GM19372 (cell line): ENCODE data around the gene MDFIC.

Experiments
- ATAC-seq: cut with Tn5 transposase; IDR thresholded peaks from one replicate; pipeline ENCODE4 v1.9.1; 2021; ENCODE audit warnings: mild to moderate bottlenecking, low read depth, moderate library complexity; ENCODE audit not compliant: unreplicated experiment

MDFIC gene

DNA sequence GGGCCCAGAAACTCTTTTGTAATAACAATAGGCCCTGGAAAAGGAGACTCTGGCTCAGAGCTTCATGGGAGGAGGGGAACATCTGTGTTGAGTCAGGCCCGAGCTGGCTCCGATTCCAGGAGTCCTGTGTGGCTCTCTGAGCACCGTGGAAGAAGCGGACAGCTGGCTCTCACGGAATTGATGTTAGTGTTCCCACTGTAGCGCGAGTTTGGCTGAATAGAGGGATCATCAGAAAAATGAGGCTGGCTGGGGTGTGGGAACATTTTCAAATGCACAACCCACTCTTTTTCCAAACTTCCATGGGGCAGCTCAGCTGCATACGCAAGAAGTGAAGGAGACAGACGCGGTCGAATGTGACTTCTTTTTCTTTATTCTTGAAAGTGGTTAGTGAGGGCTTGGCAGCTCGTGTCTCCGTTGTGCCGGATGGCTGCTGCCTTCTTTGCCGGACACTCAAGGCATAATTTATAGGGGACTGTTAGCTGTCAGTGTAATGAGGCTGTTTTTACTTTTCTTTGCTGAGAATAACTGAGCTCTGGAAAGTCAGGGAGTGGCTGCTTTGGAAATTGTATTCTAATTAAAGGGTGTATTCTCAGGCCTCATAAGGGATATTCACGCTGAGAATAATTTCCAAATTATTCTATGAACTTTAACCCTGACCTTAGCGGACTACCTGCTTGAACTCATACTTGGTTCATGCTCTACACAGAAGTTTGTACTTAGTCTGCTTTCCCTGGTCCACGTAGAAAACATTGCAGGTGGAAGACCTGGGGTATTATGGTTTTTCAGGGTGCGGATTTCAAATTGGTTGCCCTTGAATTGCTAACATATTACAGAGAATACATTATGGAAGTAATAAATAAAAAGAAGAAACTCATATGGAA is 23.1 kb downstream of the MDFIC start:
- ATAC-seq: no peak

DNA sequence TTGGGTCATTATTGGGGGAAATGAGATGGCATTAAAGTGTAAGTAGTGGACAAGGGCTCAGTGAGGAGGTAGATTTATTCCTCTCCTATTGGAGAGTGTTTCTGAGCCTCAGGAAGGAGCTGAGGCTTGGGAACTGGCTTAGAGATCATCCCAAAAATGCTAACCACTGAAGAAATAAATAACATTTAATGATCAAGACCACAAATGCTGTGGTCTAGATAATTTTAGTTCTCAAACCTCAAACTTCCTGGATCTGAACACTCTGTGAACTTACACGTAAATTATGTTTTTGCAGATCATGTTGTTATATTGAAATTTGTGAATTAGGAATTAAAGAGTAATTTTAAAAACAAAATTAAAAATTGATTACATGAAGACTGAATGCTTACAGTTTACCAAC is 27.3 kb downstream of the MDFIC start:
- ATAC-seq: no peak

DNA sequence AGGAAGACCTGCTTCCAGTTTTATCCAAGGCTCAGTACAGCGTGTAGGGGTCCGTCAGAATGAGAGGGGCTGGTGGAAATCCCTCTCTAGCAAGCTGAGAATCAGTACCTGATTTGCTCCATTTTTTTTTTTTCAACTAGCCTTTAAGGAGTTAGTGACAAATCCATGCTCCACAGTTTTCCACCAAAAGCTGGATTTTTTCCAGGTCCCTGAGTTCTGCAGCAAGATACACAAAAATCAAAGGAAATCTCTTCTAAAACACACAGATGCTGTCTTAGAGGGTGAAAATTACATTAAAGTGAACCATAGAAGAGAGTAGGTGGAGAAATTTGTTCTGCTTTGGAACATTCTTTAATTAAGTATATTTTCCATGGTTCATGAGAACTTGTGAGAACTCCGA is 30.4 kb downstream of the MDFIC start:
- no peak for ATAC-seq

DNA sequence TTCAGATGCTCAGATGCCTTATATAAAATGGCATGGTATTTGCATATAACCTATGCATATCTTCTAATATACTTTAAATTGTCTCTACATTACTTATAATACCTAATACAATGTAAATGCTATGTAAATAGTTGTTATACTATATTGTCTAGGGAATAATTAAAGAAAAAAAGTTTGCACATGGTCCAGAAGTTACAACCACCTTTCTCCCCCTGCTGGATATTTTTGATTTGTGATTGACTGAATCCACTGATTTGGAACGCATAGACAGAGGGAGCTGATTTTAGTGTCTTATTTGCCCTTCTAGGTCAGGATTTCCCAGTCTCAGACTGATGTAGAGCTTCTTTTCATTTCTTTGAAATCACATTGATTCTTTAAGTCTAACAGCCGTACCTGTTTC is 31.8 kb downstream of the MDFIC start:
- ATAC-seq: no peak

DNA sequence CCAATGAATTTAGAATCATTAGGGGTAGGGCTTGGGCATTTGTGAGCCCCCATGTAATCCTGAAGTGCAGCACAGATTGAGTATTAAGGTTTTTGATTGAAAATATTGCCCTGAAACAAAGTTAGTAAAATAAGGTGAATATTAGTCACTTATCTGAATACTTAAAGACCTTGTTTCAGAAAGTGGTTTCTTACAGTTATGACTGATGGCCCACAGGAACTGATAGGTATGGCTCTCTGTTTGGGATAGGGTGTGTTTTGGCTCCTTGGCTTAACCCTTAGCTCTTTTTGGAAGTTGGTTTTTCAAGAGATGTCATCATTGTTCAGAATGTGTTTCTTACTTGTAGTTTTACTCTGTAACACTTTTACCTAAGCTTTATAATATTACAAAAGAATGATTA is 34.8 kb downstream of the MDFIC start:
- no peak for ATAC-seq

DNA sequence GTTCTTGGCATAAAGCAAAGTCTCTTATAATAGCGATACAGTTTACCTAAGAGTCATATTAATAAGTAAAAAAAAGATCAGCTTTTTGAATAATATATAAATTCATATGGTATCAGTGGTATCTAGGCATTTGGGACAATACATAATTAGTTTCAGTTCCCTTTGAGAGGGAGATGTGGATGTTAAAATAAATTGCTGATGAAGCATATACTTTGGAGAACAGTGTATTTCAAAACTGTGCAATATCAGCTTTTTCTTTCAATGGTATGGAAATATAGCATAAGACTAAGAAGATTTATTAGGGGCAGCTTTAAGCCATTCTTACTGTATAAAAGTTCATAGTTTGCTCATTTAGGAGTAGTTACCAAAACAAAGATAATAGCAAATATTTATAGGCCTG is 35.5 kb downstream of the MDFIC start:
- no peak for ATAC-seq

DNA sequence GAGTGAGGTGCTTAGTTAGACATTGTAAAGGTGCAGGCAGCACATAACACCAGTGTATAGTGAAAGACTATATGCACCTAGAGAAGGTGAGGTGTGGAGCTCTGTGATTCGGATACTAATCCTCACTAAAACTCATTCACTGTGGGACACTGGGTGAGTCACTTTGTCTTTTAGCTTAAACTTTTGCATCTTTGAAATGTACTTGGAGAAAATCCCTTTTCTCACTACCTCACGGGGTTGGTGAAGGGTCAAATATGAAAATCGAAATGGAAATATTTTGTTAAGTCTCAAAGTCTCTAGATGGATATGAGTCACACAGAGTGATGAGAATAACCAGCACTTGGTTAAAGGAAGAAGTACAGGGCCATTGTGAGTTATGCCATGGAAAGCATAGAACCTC is 38.0 kb downstream of the MDFIC start:
- ATAC-seq: peak; percentile 78

DNA sequence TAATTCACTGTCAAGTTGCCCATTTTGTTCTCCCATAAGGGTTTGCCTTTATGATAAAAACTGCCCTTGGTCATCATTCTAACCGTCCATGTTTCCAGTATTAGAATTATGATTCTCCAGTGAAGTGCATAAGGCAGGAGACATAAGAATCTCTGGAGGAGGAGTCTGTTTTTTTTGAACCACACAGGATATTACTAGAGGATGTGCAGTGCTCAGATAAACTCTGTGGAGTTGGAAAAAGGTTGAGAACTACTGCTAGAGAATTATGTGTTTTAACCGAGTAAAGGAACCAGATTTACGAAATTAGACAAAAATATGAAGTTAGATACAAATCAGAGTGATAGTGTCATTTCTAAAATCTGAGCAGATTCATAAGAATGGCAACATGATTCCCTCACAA is 40.5 kb downstream of the MDFIC start:
- no peak for ATAC-seq

DNA sequence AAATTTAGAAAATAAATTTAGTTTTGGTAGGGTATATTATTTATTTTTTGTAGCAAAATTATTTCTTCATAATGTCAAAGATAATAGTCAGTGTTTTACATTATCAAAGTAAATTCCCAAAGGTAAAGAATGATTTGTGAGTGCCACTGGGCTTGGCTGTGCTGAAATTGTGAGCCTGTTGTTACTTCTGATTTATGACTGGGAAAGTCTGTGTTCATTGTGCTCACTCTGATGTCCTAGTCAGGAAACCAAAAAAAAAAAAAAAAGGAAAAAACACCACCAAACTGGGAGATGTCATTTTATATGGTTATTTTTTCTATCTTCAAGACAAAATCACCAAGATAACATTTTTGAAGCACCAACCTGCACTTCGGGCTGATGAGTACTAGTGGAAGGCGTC is 44.3 kb downstream of the MDFIC start:
- no peak for ATAC-seq

DNA sequence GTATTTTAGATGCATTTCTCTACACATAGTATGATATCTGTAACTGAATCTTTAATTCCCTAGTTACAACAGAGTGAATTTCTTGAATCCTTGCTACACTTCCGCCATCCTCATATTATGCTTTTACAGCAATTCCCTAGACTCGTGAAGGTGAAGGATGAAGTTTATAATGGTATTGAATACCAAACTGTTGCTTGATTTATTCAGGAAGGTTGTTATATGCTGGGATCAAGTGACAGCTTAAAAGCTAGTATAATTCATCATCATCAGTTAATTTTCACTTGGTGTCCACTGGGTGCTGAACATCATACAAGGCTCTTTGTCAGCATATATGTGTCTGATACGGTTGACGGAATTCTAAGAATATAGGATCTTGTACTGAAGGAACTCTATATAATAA is 47.2 kb downstream of the MDFIC start:
- ATAC-seq: no peak

DNA sequence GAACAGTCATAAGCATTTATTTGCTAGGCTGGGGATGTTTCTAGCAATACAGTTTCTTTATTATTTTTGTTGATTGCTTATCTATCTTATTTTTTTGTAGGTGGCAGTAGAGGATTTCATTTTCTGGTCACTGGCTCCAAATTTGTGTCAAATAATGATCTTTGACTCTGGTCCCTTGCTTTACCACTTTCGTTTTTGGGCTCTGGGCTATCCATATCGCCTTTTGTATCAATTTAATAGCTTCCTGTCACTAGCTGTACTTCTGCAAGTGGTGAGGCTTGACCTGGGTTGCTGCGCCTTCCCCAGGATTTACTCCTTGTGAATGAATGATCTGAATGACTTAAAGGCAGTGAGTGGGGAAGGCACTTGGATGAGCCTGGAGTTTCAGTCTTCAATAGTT is 48.4 kb downstream of the MDFIC start:
- ATAC-seq: no peak

DNA sequence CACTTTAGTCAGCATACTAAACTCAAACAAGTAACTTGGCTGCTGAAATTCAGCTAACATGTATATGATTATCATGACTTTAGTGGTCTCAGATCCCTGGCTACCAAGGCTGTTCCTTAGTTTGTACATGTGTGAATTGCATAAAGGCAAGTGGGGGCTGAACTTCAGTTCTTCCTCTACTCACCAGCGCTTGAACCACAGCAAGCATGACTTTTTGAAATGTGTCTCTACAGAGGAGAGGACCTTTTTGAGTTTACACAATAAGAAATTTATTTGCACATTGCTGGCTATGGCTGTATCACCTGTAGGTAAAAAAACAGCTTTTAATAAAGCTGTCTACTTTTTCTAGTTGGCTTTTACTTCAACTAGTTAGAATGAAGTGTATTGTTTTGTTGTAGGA is 48.8 kb downstream of the MDFIC start:
- no peak for ATAC-seq

DNA sequence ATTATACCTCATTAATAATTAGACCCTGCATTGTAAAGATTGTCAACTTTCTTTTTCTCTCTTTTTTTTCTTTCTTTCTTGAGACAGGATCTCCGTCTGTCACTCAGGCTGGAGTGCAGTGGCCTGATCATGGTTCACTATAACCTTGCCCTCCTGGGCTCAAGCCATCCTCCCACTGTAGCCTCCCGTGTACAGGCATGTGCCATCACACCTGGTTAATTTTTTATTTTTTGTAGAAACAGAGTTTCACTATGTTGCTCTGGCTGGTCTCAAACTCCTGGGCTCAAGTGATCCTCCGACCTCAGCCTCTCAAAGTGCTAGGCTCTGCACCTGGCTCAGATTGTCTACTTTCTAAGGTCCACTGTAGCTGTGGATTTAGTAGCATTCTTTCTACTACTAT is 50.7 kb downstream of the MDFIC start:
- no peak for ATAC-seq

DNA sequence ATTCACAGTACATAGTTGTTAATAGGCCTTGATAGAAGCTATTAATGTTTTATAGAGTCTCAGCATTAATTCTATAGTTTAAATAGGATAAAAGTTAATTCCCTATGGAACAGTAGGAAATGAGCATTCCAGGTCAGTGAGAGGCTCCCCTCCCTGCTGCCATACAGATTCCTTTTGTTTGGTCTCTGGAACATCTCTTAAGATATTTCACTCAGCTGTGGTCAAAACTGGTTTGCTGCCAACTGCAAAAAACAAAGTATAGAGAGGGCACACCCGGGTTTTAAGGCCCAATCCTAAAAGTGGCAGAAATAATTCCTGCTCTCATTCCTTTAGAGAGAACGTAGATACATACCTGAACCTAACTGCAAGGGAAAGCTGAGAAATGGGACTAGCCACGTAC is 51.3 kb downstream of the MDFIC start:
- ATAC-seq: no peak

DNA sequence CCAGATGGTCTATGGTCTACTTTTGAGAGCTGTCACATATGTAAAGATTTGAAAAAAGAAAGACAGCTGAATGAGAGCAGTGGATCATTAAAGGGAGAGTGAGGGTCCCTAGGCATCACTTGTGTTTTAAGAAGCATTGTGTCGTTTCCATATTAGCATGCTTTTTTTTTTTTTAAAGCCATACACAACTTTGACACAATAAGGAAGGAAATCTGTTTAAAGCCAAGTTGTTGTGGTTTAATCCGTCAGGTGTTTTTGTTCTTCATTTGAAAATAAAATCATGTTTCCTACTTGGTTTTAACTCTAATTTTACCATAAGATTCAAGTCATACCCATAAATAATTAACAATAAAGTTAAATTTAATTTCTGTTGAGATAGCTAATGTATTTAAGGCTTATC is 53.5 kb downstream of the MDFIC start:
- no peak for ATAC-seq

DNA sequence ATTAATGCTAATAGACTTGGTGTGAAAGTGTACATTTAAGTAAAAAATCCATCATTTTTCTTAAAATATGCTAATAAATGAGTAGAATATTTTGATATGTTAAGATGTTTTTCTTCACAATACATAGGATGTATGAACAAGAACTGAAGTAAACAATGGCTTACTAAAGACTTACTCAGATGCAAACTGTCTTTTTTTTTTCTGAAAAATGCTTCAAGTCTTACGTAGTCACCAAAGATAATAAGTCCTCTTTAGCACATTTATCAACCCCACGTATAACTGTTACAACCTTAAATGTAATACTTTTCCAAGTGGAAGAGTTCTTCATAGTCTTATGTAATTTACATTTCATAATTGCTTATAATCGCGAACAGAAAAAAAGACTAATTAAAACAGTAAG is 54.8 kb downstream of the MDFIC start:
- no peak for ATAC-seq

DNA sequence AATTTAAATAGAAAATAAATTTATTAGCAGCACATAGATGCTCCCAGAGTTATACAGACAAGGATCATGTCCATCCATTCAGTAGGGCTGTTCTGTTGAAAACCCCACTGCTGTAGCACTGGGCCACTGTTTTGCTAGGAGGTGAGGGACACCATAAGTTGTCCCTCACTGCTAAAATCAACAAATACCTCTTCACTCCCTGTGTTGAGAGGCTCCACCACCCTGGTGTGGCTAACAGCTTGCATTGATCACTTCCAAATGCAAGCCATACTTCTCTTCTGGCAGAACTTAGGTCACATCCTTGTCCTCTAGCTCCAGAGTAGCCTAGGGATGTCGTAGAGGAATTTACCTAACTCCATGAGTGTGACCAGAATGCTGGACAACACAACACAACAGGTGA is 55.4 kb downstream of the MDFIC start:
- ATAC-seq: no peak

DNA sequence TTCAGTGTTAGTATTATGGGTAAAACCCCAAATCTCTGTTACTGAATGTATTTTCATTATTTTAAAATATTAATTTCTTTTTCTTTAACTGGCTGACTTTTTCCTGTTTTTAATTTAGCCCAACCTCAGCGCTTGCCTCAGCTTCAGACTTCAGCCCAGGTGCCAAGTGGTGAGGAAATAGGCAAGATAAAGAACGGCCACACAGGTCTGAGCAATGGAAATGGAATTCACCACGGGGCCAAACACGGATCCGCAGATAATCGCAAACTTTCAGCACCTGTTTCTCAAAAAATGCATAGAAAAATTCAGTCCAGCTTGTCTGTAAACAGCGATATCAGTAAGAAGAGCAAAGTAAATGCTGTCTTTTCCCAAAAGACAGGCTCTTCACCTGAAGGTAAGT is 57.5 kb downstream of the MDFIC start:
- no peak for ATAC-seq

DNA sequence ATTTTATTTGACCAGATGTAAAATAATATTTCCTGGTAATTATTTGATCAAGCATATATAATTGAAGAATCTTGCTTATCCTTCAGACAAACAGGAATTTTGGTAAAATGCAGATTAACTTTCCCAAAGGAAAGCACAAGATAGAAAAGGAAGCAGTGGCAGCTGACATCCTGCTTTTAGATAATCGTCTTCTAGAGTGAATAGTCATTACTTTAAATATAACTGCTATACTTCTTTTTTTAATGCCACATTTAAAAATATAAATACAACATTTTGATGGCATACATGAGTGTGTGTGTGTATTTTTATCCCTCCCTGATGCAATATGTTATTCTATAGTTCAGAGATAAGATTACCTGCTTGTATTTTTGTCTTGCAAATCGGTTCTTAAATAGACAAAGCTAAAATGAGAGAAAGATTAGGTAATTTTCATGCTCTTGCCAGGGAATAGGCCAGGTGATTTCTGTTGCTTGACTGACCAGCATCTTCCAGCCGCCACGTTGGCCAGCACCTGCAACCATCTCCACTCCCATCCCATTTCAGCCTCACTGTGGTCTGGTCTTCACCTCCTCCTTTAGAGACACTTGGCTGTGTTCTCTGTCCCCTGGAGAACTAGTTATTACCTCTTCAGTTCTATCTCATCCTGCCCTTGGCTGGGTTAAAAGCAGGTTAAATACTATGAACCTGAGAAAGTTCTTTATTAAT is 58.1 kb downstream of the MDFIC start:
- no peak for ATAC-seq

DNA sequence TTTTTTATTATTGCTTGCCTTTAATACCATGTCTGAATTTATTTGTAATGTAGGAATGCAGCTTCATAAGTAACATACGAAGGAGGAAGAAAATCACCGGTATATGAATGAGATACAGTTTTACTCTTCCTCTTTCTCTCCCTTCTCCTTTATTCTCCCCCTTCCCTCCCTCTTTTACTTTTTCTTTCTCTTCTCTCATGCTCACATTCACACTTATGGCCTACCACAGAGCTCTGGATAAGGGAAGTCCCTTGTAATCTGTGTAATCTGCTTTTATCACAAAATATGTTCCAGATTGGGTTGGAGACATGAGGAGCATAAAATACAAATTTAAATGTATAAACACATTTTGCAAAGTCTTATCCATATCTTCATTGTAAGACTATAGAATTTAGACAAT is 59.4 kb downstream of the MDFIC start:
- no peak for ATAC-seq

DNA sequence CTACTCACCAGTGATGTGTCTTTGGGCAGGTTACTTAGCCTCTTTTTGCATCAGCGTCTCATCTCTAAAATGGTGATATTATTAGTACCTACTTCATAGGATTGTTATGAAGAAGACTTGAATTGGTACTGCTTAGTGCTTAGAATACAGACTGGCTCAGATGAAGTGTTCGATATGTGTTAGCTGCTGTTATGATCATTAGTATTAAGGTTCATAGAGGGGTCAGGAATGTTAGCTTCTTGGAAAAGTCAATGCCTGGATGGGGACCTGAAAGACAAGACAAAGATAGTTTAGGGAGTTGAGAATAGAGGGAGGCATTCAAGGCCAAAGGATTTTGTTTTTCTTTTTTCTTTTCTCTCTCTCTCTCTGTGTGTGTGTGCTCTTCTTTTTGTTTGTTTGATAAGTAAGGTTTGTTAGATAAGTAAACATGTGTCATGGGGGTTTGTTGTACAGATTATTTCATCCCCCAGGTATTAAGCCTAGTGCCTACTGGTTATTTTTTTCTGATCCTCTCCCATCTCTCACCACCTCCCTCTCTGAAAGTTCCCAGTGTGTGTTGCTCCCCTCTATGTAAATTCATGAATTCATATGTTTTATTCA is 63.3 kb downstream of the MDFIC start:
- no peak for ATAC-seq
